Activated naive CD4-positive, alpha-beta T cell treated with anti-CD3 and anti-CD28 coated beads, Interleukin-2, amount 50 U/mL, for 72 hours (primary cell): ENCODE data around the gene ZNF865. TPM values are rescaled to one million over a fixed set of nuclear protein-coding genes. Genes with fewer than 3 reads are reported as not detected.
A peak's percentile ranks its signal among the peaks of the same experiment; 100 is the strongest.

Source experiments
- ATAC-seq, 2 donors: fragments of 150-1000 bp; cut with Tn5 transposase; 2 replicates each; pipeline ENCODE4 v1.10.0; 2021; ENCODE audit warnings: mild to moderate bottlenecking in 2 of 2, moderate library complexity in 2 of 2
- DNase-seq, 2 donors: peaks; one replicate each; pipeline ENCODE4 v3.0.0; 2021 to 2022; ENCODE audit warnings: low spot score in 2 of 2
- H3K27ac Mint-ChIP-seq, 2 donors: one replicate each; pipeline ENCODE4 v1.8.0; 2022; ENCODE audit warnings: mild to moderate bottlenecking in 2 of 2, mixed read lengths in 2 of 2
- H3K36me3 Mint-ChIP-seq, 2 donors: one replicate each; pipeline ENCODE4 v1.8.0; 2022; ENCODE audit warnings: mixed read lengths in 2 of 2
- H3K9me3 Mint-ChIP-seq, 2 donors: one replicate each; pipeline ENCODE4 v1.8.0; 2022; ENCODE audit warnings: mixed read lengths in 2 of 2
- total RNA-seq, 2 donors: library from RNA; stranded (reverse); gene quantifications; one replicate each; pipeline ENCODE4 v1.2.3, GENCODE V29; 2022

ZNF865 gene
- total RNA-seq, 2 donors from 2014 or later = 13.7 to 15.5 TPM

DNA sequence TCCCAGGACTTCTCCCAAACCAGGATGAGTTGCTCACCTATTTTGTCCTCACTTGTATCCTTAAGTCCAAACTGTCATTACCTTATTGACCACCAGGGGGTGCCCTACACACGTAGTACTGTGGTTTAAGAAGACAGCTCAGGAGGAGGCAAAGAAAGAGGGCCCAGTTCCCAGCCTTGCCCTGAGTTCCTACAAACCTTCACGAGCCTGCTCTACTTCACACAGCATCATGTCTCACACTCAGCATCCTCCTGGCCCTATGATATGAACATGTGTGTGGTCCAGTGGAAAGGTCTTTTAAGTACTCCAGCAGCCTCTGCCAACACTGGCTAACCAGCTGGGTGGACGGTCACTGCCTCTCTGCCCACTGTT is 27.0 kb downstream of the ZNF865 start:
- peak overlapping the region in 1 of 2 donors; percentile 46 for H3K27ac Mint-ChIP-seq
- H3K9me3 Mint-ChIP-seq = no peaks in the 10 kb centered on the region
- DNase-seq (peak in 1 of 2 donors; percentile 93), ATAC-seq (peak; percentile 34 to 48)
- H3K36me3 Mint-ChIP-seq = peaks cover 15 to 19% of the 10 kb centered on the region in 2 donors

DNA sequence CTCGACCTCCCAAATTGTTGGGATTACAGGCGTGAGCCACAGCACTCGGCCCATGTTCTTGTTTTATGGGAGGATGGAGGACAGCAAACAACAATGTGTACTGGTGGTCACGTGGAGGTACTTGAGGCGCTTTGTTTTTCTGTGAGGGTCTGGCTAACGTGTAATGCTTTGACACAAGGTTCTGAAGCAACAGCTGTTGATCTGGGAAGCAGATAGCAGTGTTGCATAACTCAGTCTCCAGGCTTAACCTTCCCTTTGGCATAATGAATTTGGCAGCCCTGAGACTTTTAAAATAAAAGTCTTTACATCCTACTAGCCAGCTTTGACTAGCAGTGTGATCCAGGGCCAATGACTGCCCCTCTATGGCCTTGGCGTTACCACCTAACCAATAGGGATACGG is 28.4 kb downstream of the ZNF865 start:
- H3K9me3 Mint-ChIP-seq = peaks cover 0 to under 1% of the 10 kb centered on the region in 2 donors
- peaks cover 21 to 26% of the 10 kb centered on the region in 2 donors for H3K36me3 Mint-ChIP-seq
- DNase-seq = no peak
- ATAC-seq = no peak
- peak overlapping the region in 1 of 2 donors; percentile 99 for H3K27ac Mint-ChIP-seq

DNA sequence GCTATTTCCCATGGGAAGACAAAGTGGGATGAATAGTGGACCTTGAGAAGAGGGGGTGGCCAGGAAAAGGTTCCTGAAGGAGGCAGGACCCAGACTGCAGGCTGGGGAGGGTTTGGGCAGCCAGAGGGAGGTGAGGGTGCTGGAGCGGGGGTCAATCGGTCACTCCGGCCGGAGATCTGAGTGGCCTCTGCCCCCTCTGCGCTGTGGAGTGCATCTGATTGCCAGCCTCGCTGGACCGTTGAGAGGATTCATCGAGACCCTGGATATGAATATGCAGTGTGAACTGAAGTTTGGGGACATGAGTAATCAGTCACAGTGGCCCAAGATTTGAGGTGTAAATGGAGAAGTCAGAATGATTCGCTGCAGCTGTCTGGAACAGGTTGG is 29.9 kb downstream of the ZNF865 start:
- peak in 1 of 2 donors; percentile 61 for ATAC-seq
- H3K9me3 Mint-ChIP-seq = peaks cover 1 to 4% of the 10 kb centered on the region in 2 donors

GRCh38 chr19:55635856-55636440 is 30.5 kb downstream of the ZNF865 start:
- no peak for ATAC-seq
- H3K9me3 Mint-ChIP-seq = peaks cover 4% of the 10 kb centered on the region in 2 donors
- DNase-seq = no peak
- peak overlapping the region; percentile 99 to 100 for H3K27ac Mint-ChIP-seq
- H3K36me3 Mint-ChIP-seq = peaks cover 29 to 39% of the 10 kb centered on the region in 2 donors

More for the DNA sequence above, 29.9 kb downstream of the ZNF865 start:
- peak overlapping the region; percentile 99 to 100 for H3K27ac Mint-ChIP-seq
- peaks cover 26 to 38% of the 10 kb centered on the region in 2 donors for H3K36me3 Mint-ChIP-seq
- no peak for DNase-seq

DNA sequence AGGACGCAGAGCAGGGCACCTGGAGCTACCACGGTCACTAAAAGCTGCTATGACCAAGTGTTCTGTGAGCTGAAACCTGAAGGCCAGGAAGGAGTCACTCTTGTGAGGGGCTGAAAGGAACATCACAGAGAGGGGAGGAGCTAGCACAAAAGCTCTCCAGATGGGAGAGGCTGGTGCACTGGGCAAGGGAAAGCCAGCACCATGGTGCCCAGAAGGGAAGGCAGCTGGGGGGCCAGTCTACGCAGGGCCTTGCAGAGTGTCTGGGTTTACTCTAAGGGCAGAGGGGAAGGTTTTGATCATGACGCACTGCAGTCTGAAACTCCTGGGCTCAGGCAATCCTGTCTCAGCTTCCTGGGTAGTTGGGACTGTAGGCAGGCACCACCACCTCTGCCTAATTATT is 31.3 kb downstream of the ZNF865 start:
- DNase-seq (no peak), ATAC-seq (no peak)
- H3K27ac Mint-ChIP-seq = peak overlapping the region; percentile 41 to 99
- H3K9me3 Mint-ChIP-seq = peaks cover 4% of the 10 kb centered on the region in 2 donors
- peaks cover 29 to 44% of the 10 kb centered on the region in 2 donors for H3K36me3 Mint-ChIP-seq

DNA sequence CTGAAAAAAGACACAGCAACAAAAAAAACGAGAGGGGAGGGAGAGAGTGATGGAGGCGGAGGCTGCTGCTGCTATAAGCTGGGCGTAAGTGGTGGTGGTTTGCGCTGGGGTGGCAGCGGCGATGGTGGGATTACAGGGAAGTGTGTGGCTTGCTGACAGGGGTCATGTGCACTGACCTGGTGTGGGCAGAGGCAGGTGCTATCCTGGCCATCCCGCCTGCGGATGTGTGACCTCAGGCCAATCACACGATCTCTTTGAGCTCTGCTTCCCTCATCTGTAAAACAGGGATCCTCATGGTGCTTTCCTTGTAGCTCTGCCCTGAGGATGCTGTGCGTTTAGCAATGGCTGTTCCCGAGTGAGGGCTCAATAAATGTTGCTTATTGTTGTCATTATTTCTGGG is 32.1 kb downstream of the ZNF865 start:
- Mint-ChIP-seq H3K36me3 (peaks cover 29 to 50% of the 10 kb centered on the region in 2 donors), H3K9me3 (peaks cover 4% of the 10 kb centered on the region in 2 donors), H3K27ac (no peak overlapping the region)
- ATAC-seq (no peak), DNase-seq (no peak)

DNA sequence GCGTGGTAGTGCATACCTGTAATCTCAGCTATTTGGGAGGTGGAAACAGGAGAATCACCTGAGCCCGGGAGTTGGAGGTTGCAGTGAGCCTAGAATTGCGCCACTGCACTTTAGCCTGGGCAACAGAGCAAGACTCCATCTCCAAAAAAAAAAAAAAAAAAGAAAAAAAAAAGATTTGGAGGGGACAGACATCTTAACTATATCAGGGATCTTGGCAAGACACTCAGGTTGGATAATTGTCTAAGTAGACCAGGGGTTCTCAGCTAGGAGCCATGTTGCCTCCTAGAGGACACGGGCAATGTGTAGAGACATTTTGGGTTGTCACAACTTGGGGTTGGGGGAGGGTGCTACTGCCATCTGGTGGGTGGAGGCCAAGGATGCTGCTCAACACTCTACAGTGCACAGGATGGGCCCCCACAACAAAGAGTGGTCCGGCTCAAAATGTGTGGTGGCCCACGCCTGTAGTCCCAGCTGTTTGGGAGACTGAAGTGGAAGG is 33.5 kb downstream of the ZNF865 start:
- ATAC-seq (no peak), DNase-seq (peak in 1 of 2 donors; percentile 67)
- peaks cover 4% of the 10 kb centered on the region in 2 donors for H3K9me3 Mint-ChIP-seq
- peaks cover 35 to 62% of the 10 kb centered on the region in 2 donors for H3K36me3 Mint-ChIP-seq
- H3K27ac Mint-ChIP-seq = peak overlapping the region in 1 of 2 donors; percentile 51

GRCh38 chr19:55640043-55640576 is 34.7 kb downstream of the ZNF865 start:
- Mint-ChIP-seq H3K9me3 (peaks cover 4% of the 10 kb centered on the region in 2 donors), H3K36me3 (peaks cover 37 to 66% of the 10 kb centered on the region in 2 donors), H3K27ac (peak overlapping the region; percentile 86 to 96)
- DNase-seq (peak in 1 of 2 donors; percentile 73), ATAC-seq (peak in 1 of 2 donors; percentile 34)

DNA sequence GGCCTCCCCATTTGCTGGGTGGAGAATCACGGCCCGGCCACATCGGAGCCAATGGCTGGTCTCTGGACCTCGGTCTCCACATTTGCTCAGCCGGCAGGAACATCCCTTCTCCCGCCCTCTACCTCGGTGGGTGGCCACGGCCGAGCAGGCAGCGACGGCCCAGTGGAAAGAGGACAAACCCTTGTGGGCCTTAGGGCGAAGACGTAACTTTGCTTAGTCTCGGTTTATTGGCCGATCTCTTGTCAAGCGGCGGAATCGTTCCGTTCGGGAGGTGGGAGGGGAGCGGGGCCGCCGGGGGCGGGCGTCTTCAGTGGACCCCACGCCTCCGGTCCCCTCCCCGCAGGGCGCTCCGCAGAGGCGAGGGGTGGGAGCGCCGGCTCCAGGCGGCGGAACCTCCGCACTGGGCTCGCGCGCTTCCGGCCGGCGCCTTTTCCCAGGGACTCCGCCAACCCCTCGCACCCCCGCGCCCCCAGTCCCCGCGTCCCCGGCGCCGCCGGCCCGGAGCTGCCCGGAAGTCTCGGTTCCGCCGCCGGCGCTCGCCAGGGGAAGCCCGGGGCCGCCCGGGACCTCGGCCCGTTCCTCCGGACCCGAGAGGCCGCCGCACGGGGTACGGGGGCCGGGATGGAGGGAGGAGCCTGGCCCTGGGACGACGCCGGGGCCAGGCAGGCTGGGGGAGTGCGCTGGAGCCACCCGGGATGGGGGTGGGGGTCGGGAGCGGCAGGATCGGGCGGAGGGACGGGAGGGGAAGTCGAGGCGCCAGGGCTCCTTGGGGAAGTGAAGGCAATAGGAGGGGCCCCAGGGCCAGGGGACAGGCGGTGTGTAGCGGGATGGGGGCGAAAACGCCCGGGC is 35.4 kb downstream of the ZNF865 start, which contains the start of gene ZNF580:
Gene ZNF580 (plus strand): TSS at position 426 of the 849 bp plus-strand sequence. CDS start 1,507 bp downstream, outside the sequence.
- peak within 1 kb of the TSS; percentile 88 to 96 for H3K27ac Mint-ChIP-seq
- H3K36me3 Mint-ChIP-seq = peaks cover 36 to 66% of the 10 kb centered on the region in 2 donors
- peaks cover 4% of the 10 kb centered on the region in 2 donors for H3K9me3 Mint-ChIP-seq
- DNase-seq = peak in 1 of 2 donors; percentile 72
- ATAC-seq = peak in 1 of 2 donors; percentile 47

DNA sequence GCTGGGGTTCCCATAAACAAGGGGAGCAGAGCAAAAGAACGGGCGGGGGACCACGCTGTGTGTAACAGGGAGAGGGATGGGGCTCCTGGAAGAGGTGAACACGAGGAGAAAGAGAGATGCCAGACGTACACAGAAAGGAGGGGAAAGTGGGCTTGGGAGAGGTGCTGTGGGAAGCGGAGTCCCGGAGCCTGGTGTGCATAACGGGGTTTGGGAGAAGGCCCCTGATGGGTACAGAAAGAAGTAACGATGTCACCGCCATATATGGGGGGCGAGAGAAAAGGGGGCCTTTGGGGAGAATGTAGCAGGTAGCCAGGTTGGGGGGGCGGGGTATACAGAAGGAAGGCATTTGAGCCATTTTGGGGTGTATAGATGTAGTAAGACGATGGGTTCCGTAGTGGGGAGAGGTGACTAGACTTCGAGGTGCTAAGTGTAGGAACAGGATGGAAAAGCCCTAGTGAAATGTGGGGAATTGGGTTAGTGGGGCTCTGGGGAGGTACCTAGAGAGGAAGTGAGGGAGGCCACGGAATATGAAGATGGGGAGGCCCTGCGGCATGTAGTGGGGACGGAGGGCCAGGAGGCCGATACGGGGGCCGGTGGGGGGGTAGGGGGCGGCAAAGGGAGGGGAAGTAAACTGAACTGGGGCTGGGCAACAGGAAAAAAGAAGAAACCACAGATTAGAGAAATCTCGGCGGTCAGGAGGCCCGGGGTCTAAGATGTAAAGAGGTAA is 36.1 kb downstream of the ZNF865 start:
- peak in 1 of 2 donors; percentile 49 for DNase-seq
- Mint-ChIP-seq H3K27ac (peak overlapping the region; percentile 88 to 96), H3K9me3 (peaks cover 4% of the 10 kb centered on the region in 2 donors), H3K36me3 (peaks cover 33 to 61% of the 10 kb centered on the region in 2 donors)
- ATAC-seq = peak in 1 of 2 donors; percentile 9

GRCh38 chr19:55642153-55643002 is 36.9 kb downstream of the ZNF865 start:
- peak overlapping the region; percentile 96 to 100 for H3K27ac Mint-ChIP-seq
- ATAC-seq = peak; percentile 12 to 16
- H3K36me3 Mint-ChIP-seq = peaks cover 33 to 67% of the 10 kb centered on the region in 2 donors
- H3K9me3 Mint-ChIP-seq = peaks cover 4% of the 10 kb centered on the region in 2 donors
- DNase-seq = peak in 1 of 2 donors; percentile 73

DNA sequence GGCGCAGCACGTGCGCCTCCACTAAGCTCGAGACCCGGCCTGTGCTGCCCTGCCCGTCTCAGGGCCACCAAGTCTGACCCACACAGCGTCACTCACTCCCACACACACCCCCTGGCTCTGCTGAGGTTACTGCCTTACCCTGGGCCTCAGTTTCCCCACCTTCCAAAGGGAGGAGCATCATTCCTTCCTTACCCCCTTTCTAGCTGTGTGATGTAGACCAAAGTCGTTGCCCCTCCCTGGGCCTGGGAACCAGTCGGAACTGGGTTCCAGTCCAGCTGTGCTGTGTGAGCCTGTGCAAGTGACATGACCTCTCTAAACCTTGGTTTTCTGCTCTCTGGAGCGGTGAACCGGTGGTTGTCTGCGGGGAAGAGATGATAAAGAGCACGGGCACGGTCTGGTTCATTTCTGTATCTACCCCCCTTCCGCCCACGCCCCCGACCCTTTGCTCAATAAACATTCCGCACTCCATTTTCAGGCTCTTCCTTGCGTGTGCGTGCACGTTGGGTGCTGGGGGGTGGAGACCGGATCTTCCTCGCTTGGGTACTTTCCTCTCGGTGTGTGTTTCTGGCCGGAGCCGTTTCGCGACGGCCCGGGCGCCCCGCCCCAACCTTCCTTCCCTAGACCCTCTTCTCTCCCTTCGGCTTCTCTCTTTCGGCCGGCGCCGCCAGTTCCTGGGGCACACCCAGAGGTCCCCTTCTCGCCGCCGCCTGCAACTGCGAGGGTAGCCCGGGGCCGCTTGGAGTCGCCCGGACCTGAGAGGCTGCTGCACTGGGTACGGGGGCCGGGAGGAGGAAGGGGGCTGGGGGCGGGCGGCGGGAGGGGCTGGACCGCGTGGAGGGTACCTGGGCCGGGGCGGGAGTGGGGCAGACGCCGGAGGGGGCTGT is 37.8 kb downstream of the ZNF865 start, which contains the start of gene ZNF581:
Gene ZNF581 (plus strand): TSS at position 647 of the 884 bp plus-strand sequence. CDS start 923 bp downstream, outside the sequence.
- Mint-ChIP-seq H3K27ac (peak within 1 kb of the TSS; percentile 96 to 100), H3K36me3 (peaks cover 27 to 61% of the 10 kb centered on the region in 2 donors), H3K9me3 (peaks cover 4% of the 10 kb centered on the region in 2 donors)
- ATAC-seq = peak; percentile 66 to 75
- DNase-seq = peak; percentile 84 to 86

DNA sequence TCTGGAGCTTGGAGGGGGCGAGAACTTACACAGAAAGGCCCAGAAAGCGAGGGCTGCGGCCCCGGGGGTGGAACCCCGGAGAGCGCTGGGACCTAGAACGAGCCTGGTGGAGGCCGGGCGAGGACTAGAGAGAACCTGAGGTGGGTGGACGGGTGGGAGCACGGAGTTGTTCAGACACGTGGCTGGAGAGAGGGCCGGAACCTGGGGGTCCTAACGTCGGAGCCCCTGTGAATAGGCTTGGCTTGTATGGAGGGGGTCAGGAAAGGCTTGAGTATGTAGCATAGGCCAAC is 38.4 kb downstream of the ZNF865 start:
- H3K27ac Mint-ChIP-seq = peak overlapping the region; percentile 95 to 96
- DNase-seq (no peak), ATAC-seq (no peak)
- H3K9me3 Mint-ChIP-seq = peaks cover 3 to 4% of the 10 kb centered on the region in 2 donors
- peaks cover 27 to 60% of the 10 kb centered on the region in 2 donors for H3K36me3 Mint-ChIP-seq

- H3K27ac Mint-ChIP-seq = peak overlapping the region; percentile 95 to 96
- no peak for DNase-seq
- peaks cover 0 to 4% of the 10 kb centered on the region in 2 donors for H3K9me3 Mint-ChIP-seq
- peaks cover 27 to 56% of the 10 kb centered on the region in 2 donors for H3K36me3 Mint-ChIP-seq
- no peak for ATAC-seq
Measured at GRCh38 chr19:55644191-55644833, 38.9 kb downstream of the ZNF865 start.
